Measurements from ENCODE around the gene PRAC1.

PRAC1 gene

GRCh38 chr17:48755356-48755755 lies 33.0 kb upstream of the PRAC1 start:
- ATAC-seq (ENCODE audit: low read depth): no peak
- Histone ChIP-seq H3K9me3 (ENCODE audit: severe bottlenecking) (peaks cover 2% of the 10 kb centered on the region), H3K36me3 (ENCODE audit: low read depth) (no peaks in the 10 kb centered on the region), H3K4me1 (ENCODE audit: insufficient read depth, poor library complexity, severe bottlenecking) (no peaks in the 10 kb centered on the region), H3K4me3 (ENCODE audit: severe bottlenecking) (no peak overlapping the region), H3K27ac (ENCODE audit: poor library complexity, severe bottlenecking) (no peak overlapping the region), H3K27me3 (ENCODE audit: insufficient read depth, poor library complexity, severe bottlenecking) (peaks cover 63% of the 10 kb centered on the region)
- no peak for TF ChIP-seq CTCF (IDR thresholded peaks at IDR 0.05; ENCODE audit: poor library complexity, severe bottlenecking)
- DNase-seq (ENCODE audit: low spot score): no peak

GRCh38 chr17:48754500-48755261 lies 32.4 kb upstream of the PRAC1 start:
- DNase-seq (ENCODE audit: low spot score) (no peak), ATAC-seq (ENCODE audit: low read depth) (no peak)
- no peak overlapping the region for H3K27ac ChIP-seq (ENCODE audit: poor library complexity, severe bottlenecking)
- H3K4me1 ChIP-seq (ENCODE audit: insufficient read depth, poor library complexity, severe bottlenecking): no peaks in the 10 kb centered on the region
- TF ChIP-seq CTCF (IDR thresholded peaks at IDR 0.05; ENCODE audit: poor library complexity, severe bottlenecking): no peak
- H3K27me3 ChIP-seq (ENCODE audit: insufficient read depth, poor library complexity, severe bottlenecking): peaks cover 70% of the 10 kb centered on the region
- H3K36me3 ChIP-seq (ENCODE audit: low read depth): no peaks in the 10 kb centered on the region
- no peak overlapping the region for H3K4me3 ChIP-seq (ENCODE audit: severe bottlenecking)
- peaks cover 2% of the 10 kb centered on the region for H3K9me3 ChIP-seq (ENCODE audit: severe bottlenecking)

- Histone ChIP-seq H3K4me3 (ENCODE audit: severe bottlenecking) (no peak overlapping the region), H3K27me3 (ENCODE audit: insufficient read depth, poor library complexity, severe bottlenecking) (peaks cover 77% of the 10 kb centered on the region), H3K9me3 (ENCODE audit: severe bottlenecking) (peaks cover 2% of the 10 kb centered on the region), H3K4me1 (ENCODE audit: insufficient read depth, poor library complexity, severe bottlenecking) (no peaks in the 10 kb centered on the region), H3K36me3 (ENCODE audit: low read depth) (no peaks in the 10 kb centered on the region), H3K27ac (ENCODE audit: poor library complexity, severe bottlenecking) (no peak overlapping the region)
- no peak for DNase-seq (ENCODE audit: low spot score)
- TF ChIP-seq CTCF (IDR thresholded peaks at IDR 0.05; ENCODE audit: poor library complexity, severe bottlenecking): no peak
- no peak for ATAC-seq (ENCODE audit: low read depth)
These were observed 31.6 kb upstream of the PRAC1 start for GRCh38 chr17:48753794-48754499.

- TF ChIP-seq CTCF (IDR thresholded peaks at IDR 0.05; ENCODE audit: poor library complexity, severe bottlenecking): no peak
- H3K9me3 ChIP-seq (ENCODE audit: severe bottlenecking): peaks cover 2% of the 10 kb centered on the region
- no peak overlapping the region for H3K4me3 ChIP-seq (ENCODE audit: severe bottlenecking)
- H3K4me1 ChIP-seq (ENCODE audit: insufficient read depth, poor library complexity, severe bottlenecking): no peaks in the 10 kb centered on the region
- no peaks in the 10 kb centered on the region for H3K36me3 ChIP-seq (ENCODE audit: low read depth)
- H3K27me3 ChIP-seq (ENCODE audit: insufficient read depth, poor library complexity, severe bottlenecking): peaks cover 85% of the 10 kb centered on the region
- H3K27ac ChIP-seq (ENCODE audit: poor library complexity, severe bottlenecking): no peak overlapping the region
- DNase-seq (ENCODE audit: low spot score): no peak
- ATAC-seq (ENCODE audit: low read depth): no peak
These were observed 30.3 kb upstream of the PRAC1 start for GRCh38 chr17:48752399-48753288.
